NCI-H1436 (cell line): ENCODE results near the gene METTL21A.
"Not testable (repeated sequence)": the region's sequence is repeated elsewhere in the genome, so short reads cannot be mapped to it uniquely, and the experiment has no call there.

Experiments used
- DNase-seq: peaks from one replicate; lab custom pipeline; 2025; lab: John Stamatoyannopoulos, UW

Gene METTL21A

DNA sequence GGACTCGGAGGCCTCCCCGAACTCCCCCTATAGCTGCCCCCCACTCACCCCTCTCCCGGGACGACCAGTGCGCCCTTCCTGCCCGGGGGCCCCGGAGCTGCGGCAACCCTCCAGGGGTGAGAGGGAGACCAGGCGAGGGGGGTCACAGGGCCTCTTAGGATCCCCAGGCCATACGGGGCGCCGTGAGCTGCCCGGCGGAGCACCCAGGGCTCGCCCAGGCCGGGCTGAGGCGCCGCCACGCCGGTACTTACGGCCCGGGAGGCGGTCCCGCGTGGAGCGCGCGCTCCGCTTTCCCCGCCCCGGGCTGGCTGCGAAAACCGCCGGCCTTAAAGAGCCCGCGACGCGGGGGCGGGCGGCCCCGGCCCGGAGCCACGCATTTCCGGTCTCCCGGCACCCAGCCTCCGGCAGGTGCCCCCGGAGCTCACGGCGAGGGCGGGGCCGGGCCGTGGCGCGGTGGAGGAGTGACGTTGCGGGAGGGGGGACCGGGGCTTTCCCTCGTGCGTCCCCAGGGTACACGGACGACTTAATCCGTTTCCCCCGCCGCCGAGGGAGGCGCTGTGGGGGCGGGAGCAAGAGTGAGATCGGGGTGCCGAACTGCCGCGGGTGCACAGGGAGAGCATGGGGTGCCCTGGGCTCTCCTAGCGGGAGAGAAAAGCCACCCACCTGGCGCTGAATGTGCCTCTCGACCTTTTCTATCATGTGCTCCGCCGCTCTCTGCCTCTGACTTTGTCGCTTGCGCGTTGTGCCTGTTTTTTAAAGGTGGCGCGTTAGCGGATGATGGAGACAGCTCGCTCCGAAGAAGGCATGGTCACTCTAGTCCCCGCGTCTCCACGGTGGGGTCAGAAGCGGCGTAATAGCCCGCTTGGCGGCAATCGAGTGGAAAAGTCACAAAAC lies at the start of gene METTL21A:
METTL21A (minus strand) TSS at position 381 of the 894 bp plus-strand sequence. CDS start 1,019 bp downstream, outside the sequence.
- DNase-seq, result peak; percentile 91

GRCh38 chr2:207674826-207675225 lies 49.6 kb upstream of the METTL21A start:
- no peak for DNase-seq

DNA sequence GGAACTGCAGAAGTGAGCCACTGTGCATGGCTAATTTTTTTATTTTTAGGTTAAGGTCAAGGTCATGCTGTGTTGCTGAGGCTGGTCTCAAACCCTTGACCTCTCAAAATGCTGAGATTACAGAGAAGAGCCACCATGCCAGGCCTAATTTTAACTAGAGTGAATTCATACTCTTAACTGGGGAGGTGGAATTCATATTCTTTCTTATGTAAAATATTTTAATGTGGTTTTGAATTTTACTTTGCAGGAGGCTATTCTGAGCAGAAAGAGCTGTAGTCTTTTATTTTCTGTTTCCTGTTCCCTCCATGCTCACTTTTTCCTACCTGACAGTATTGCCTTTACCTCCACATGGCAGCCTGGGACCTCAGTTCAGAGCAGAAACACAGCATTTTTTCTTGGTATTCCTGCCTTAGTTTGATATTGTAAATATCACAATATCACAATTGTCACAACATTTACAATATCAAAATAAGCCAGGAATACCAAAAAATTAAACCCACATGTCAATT lies 49.1 kb upstream of the METTL21A start:
- DNase-seq, result no peak

DNA sequence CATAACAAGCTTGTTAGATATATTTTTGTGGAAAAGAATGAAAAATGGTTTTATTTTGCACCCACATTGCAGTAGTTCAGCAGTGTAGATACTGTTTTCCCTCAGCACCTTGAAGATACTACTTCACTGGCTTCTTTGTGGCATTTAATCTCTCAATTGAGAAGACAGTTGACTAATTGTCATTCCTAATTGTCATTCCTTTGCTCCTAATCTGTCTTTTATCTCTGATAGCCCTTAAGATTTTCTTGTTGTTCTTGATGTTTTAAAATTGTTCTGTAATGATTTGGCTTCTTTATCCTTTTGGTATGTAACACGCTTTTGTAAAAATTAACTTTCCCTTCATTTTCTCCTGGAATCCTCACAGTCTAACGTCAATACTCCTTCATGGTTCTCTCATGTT lies 48.2 kb upstream of the METTL21A start:
- DNase-seq, result no peak

- DNase-seq, result no peak
Observed at GRCh38 chr2:207670887-207671286, 45.7 kb upstream of the METTL21A start.

DNA sequence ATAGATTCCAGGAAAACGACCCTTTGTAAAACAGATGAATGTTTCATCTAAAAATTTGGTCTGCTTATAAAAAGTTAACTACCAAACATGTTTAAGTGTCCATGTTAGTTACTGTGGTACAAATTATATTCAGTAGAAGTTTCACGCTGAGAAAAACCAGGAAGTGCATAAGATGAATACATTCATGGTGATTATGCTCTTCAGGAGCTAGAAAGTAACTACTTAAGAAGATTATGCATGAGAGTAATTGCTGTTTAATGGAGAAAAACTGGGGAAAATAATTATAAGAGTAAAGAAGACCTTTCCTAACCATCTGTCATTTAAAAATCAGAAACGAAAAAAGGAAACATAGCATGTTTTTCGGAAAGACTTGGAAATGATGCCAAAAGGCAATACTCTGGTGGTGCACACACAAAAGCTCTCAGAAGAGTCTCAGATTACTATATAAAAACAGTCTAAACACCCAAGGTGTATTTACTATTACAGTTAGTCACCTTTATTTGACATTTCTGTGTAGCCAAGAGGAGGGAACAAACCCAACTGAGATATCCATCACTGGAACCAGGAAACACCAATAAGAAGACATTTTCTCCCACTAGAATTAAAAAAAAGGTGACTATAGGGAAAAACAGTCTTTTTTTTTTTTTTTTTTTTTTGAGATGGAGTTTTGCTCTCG lies 38.8 kb upstream of the METTL21A start:
- peak; percentile 40 for DNase-seq

DNA sequence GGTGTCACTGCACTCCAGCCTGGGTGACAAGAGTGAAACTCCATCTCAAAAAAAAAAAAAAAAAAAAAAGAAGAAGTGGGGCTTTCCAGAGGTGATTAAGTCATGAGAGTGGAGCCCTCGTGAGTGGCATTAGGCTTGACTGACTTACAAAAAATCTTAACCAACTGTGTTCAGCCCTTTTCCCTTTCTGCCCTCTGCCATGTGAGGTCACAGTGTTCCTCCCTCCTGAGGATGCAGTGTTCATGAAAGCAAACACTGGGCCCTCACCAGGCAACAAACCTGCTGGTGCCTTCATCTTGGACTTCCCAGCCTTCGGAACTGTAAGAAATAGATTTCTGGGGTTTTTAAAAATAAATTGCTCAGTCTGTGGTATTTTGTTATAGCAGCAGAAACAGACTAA lies 37.0 kb upstream of the METTL21A start:
- DNase-seq, result no peak

- DNase-seq, result no peak
Observed at GRCh38 chr2:207660994-207661393, 35.8 kb upstream of the METTL21A start.

- DNase-seq, result no peak
Observed at GRCh38 chr2:207658156-207658555, 33.0 kb upstream of the METTL21A start.

- no peak for DNase-seq
Observed at GRCh38 chr2:207655000-207655399, 29.8 kb upstream of the METTL21A start.

GRCh38 chr2:207646582-207646981 lies 21.4 kb upstream of the METTL21A start:
- not testable (repeated sequence) for DNase-seq

DNA sequence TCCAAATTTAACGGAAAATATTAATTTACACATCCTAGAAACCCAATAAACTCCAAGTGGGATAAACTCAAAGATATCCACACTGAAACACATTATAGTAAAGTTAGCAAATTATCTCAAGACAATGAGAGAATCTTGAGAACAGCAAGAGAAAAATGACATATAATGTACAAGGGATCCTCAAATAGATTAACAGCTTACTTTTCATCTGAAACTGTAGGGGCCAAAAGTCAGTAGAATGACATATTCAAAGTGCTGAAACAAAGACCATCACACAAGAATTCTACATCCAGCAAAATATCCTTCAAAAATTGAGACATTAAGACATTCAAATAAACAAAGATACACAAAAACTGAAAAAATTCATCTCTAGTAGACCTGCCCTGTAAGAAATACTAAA lies 18.7 kb upstream of the METTL21A start:
- no peak for DNase-seq

DNA sequence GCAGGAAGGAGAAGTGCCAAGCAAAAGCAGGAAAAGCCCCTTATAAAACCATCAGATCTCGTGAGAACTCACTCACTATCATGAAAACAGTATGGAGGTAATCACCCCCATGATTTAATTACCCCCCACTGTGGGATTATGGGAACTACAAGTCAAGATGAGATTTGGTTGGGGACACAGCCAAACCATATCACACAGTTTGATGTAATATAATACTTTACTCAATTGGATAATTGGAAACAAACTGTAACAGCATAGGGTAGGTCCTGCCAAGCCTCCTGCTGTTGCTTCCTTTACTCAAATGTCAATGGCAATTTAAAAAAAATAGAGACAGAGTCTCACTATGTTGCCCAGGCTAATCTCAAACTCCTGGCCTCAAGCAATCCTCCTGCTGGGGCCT lies 15.5 kb upstream of the METTL21A start:
- DNase-seq, result no peak

DNA sequence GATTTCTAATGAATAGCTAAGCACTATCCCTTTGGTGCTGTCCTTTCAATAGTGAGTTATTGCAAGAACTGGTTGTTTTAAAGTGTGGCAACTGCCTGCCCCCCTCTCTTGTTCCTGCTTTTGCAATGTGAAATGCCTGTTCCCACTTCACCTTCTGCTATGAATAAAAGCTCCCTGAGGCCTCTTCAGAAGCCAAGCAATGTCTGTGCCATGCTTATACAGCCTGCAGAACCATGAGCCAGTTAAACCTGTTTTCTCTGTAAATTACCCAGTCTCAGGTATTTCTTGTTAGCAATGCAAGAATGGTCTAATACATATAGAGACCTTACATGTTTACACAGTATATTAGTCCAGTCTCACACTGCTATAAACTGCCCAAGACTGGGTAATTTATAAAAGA lies 15.0 kb upstream of the METTL21A start:
- no peak for DNase-seq

- DNase-seq, result not testable (repeated sequence)
Observed at GRCh38 chr2:207639288-207639687, 14.1 kb upstream of the METTL21A start.

DNA sequence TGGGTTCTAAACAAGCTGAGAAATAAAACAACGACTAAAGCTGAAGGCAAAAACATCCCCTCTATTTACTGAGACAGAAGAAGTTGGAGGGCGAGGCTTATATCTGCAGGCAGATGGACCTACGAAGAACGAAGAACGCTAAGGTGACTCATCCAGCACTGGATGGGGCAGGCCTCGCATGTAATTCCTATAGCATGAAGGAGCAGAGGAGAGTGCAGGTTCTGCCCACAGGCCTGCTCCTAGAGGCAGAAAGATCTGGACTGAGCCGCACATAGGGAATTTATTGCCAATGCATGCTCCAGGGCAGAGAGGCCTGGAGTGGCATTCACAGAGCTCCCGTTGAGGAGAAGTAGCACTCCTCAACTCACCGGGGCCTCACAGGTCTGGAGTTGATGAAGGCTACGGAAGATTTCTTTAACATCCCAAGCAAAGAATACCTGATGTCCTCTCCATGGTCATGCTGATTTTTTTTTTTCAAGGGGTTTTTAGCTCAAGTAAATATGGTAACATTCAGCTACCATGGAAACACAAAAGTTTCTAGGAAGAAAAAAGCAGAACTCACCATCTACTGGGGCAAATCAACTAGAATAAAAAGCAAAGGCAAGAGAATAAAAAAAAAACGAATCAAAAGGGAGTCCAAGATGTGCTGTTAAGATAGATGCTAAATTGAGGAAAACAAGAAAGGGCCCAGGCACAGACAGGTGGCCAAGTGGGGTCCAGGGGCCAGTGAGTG lies 10.4 kb upstream of the METTL21A start:
- no peak for DNase-seq

DNA sequence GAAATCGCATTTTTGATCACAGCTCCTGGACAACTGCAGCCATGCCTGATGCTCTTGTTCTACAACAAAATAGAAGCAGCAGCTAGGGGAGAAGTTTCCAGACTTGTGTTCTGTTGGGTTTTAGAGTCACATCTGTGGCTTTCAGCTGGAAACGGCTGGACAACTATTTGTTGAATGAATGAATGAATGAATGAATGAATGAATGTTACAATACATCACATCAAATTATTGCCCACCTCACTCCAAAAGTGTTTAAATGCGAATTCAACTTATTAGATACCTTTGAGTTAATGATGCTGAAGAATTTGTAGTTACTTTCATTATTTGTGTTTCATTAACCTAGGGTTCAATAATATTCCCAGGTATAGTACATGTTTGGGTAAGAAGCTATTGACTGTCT lies 8.5 kb upstream of the METTL21A start:
- no peak for DNase-seq

DNA sequence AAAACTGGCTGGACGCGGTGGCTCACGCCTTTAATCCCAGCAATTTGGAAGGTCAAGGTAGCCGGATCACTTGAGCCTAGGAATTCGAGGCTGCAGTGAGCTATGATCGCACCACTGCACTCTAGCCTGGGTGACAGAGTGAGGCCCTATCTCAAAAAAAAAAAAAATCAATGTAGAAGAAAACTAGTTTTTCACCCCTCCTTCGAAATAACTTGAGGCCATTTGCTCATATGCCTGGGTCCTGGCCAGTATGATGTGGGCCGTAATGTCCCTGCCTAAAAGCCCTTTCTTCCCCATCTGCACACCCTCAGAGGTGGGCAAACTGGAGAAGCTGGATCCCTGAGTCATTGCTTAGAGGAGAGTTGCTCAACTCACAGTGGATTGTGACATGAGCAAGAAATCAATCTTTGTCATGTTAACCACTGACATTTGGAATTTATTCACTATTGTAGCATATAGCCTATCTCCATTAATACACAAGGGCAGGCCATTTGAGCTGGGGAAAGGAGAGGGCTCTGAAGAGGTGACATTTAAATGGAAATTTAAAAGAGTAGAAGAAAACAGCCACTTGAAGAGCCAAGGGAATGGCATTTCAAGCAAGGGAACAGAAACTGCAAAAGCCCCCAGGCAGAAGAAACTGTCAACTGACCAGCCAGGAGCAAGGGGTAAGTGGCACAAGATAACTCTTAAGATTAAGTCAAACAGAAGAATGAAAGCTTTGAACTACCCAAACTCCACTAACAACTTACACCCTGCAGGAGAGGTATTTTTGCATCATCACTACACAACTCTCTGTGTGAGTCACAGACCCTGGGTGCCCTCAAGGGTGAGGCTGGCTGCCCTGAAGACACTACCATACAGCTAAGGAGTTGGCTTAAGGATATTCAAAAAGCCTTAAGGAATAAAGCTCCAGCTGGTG lies 7.6 kb upstream of the METTL21A start:
- no peak for DNase-seq

DNA sequence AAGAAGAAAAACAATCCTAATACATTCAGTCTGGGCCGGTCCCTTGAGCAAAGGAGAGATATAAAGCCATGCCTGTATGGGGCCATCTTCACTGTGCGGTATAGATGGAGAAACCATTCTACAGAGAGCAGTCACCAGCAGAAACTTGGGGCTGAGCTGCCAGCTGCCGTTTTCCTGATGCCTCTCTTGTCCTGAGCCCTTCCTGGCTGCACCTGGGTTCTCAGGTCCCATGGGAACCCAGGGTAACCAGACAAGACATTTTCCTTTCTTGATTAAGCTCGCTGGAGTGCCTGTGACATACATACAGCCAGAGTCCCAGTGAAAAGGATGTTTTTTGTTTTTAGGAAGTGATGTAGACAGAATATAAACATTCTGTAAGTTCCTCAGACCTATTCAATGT lies 5.3 kb upstream of the METTL21A start:
- peak; percentile 55 for DNase-seq

DNA sequence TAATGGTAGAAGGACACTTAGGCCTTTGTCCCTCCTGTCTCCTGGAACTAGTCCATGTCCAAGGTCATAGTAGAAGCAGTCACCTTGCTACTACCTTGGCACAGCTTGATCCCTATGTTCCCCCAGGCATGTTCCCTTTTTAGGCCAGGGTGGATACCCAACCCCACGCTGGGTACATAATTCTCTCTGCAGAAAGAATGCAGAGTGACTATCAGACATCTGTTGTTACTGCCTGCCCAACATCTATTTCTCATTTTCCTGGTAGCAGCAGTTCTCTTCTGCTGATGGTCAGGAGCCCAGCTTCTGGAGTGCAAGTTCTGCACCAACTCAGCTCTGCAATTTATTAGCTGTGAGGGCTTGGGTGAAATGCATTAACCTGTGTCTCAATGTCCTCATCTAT lies 4.4 kb upstream of the METTL21A start:
- DNase-seq, result no peak
